ENCODE data around the gene PRKG1.

The PRKG1 gene

DNA sequence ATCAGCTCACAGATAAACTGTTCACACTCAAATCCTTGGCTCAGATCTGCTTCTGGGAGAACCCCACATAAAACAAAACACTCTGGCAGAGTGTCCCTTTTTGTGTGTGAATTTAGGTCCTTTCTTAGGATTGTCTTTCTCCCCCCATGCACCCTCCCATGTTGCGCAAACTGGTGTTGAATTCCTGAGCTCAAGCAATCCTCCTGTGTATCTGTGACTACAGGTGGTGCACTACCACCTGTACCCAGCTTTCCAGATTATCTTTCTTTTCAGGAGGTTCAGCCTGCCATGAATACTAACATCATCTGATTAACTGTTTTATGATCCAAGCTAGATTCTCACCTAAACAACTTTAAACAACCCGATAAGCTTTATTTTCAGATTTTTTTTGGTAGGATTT, 802.7 kb downstream of the PRKG1 start:
- no peak for TF ChIP-seq ZNF274 (IDR thresholded peaks at IDR 0.05; ENCODE audit: low read depth, low read length)
- H3K4me3 ChIP-seq (ENCODE audit: low read length), result no peak overlapping the region

DNA sequence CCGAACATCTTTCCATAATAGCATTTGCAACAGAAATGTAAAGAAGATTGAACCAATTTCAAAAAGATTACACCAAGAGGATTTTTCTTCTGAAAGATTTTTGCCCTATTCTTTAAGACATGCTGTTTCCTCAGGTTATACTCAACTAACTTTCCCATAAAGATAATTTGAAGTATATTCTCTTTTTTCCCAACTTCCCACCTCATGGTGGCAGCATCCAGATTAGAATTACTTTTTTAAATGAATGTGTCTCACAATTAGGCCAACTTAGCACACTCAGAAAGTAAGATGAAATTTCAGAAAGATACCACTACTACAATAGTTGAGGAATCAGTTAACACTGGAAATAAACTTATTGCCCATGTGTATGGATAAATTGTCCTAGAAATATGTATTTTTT, 803.3 kb downstream of the PRKG1 start:
- H3K4me3 ChIP-seq (ENCODE audit: low read length), result no peak overlapping the region
- no peak for TF ChIP-seq ZNF274 (IDR thresholded peaks at IDR 0.05; ENCODE audit: low read depth, low read length)

DNA sequence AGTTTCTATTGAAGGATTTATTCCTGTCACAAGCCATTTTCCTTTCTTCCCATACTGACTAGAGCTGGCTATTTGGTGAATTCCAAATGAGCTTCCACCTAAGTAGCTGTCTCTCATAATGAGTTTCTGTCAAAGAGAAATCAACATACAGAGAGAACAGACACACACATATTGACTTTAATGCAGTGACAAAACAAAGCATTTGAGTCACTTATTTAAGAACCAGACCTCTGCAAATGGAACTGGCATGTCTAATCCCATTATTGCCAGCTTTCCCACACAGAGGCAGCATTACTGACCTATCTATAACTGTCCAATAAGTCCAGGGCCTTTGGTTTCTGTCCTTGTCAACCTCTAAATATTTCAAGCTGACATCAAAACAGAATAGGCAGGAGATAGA, 804.4 kb downstream of the PRKG1 start:
- no peak for TF ChIP-seq ZNF274 (IDR thresholded peaks at IDR 0.05; ENCODE audit: low read depth, low read length)
- no peak overlapping the region for H3K4me3 ChIP-seq (ENCODE audit: low read length)

DNA sequence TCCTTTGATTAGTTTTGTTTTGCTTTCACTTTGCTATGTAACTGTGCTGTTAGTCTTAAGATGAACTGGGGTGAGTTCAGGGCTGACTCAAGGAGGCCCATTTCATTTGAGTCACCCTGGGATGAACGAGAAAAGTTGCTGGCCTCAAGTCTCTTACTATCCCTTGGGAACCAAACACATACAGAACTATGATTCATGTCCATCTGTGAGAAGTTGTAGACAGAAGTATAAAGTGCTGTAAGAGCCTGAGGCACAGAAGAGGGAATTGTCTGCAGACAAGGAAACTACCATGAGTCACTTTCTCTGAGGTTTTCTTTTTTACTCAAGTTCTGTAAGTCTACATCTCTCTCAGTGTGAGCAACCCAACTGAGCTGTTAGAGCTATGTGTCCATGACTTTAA, 805.0 kb downstream of the PRKG1 start:
- no peak overlapping the region; the same call in 1 of the 2 replicates for H3K4me3 ChIP-seq (ENCODE audit: low read length)

DNA sequence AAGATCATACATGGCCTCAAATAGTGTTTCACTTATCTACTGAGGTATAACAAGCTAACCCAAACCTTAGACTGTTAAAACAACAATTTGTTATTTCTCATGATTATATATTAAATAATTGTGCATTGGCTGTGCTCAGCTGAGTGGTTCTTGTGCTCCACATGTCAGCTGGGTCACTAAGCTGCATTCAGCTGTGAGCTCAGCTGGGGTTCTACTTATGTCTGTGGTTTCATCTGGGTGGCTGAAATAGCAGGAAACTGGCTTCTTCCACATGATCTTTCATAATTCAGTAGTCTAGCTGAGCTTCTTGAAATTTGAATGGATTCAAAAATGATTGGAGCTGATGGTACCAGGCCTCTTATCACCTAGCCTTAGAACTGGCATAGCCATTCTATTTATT, 806.9 kb downstream of the PRKG1 start:
- no peak overlapping the region for H3K4me3 ChIP-seq (ENCODE audit: low read length)
- TF ChIP-seq ZNF274 (IDR thresholded peaks at IDR 0.05; ENCODE audit: low read depth, low read length), result no peak

More for the DNA sequence above, 805.0 kb downstream of the PRKG1 start:
- TF ChIP-seq ZNF274 (IDR thresholded peaks at IDR 0.05; ENCODE audit: low read depth, low read length), result no peak

DNA sequence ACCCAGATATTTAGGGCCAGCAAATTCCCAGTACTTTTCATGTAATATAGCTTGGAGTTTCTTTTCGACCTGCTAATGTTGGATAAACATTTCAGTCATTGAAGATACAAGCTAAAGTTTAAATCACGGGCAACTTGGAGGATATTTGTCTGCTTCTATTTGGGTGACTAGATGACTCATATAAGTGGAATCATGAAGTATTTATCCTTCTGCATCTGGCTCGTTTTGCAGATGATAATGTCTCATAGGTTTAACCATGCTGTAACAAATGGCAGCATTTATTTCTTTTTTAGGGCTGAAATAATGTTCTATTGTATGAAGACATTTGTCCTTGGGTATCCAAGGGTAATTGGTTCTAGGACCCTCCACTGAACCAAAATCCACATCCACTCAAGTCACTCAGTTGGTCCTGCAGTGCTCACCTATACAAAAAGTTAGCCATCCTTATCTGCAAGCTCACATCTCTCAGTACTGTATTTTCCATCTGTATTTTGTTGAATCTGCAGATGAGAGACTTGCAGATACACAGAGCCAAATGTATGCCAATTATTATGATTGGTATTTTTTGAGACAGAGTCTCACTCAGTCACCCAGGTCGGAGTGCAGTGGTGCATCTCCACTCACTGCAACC, 812.3 kb downstream of the PRKG1 start:
- no peak for TF ChIP-seq ZNF274 (IDR thresholded peaks at IDR 0.05; ENCODE audit: low read depth, low read length)

DNA sequence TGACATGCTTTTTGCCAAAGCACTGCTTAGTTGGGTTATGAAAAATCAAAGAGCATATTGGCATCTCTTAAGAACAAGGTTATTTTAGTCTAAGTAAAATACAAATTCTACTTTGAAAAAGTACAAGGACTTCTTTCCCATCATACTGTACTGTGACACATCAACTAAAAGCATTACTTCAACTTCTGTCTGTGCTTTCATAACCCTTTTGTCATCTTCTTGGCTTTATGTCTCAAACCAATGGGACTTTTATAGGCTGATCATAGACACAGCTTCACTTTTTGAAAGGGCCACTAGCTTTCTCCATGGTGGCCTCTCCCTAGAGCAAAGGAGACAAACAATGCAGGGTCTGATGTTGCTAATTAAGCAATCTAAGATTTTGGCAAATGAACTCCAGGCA, 814.0 kb downstream of the PRKG1 start:
- H3K4me3 ChIP-seq (ENCODE audit: low read length), result no peak overlapping the region
- TF ChIP-seq ZNF274 (IDR thresholded peaks at IDR 0.05; ENCODE audit: low read depth, low read length), result no peak

More for the DNA sequence above, 812.3 kb downstream of the PRKG1 start:
- H3K4me3 ChIP-seq (ENCODE audit: low read length), result no peak overlapping the region

DNA sequence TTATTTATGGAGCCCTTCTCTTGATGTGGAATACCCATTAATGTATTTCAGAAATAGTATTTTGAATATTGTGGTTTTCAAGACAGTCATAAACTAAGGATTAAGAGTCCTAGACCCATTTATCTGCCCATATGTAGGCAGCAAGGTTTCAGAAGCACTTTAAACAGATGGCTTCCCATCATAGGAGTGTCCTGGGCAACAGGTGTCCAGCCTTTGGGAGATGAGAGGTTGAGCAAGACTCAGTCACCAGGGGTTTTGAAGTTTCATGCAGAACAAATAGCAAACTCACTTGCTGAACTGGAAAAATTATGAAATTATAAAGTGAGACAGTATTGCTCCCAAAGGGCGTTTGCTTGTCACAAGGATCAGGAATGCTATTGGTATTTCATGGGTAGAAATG, 818.0 kb downstream of the PRKG1 start:
- TF ChIP-seq ZNF274 (IDR thresholded peaks at IDR 0.05; ENCODE audit: low read depth, low read length), result no peak

DNA sequence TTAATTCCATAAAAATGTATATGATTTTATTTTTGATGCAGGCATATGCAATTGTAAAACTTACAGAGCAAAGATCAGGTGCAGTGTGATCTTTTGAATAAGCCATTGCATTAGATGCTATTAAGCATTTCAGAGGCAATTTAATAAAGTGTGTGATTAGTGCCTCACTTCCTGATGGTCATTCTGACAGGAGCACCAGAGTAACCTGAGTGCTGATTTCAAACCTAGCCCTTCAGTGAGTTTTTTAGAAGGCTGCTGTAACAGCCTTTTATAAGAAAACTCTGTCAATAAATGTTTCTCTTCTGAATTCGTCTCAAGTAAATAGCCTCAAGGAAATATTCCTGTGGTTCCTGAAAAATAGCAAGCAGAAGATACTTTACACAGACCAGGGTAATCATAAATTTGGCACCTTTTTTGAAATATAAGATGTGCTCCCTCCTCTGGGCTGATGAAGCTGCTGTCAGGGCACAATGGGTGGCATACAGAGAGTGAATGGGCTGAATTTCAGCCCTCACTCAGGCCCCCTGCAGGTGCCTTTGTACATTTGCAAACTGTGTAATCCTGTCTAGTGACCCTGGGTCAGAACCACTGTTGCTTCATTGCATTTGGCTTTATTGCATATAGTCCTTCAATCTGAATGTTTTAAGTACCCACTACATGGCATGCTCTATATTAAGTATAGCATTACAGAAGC, 818.8 kb downstream of the PRKG1 start:
- no peak overlapping the region for H3K4me3 ChIP-seq (ENCODE audit: low read length)
- no peak for TF ChIP-seq ZNF274 (IDR thresholded peaks at IDR 0.05; ENCODE audit: low read depth, low read length)

More for the DNA sequence above, 818.0 kb downstream of the PRKG1 start:
- no peak overlapping the region for H3K4me3 ChIP-seq (ENCODE audit: low read length)

DNA sequence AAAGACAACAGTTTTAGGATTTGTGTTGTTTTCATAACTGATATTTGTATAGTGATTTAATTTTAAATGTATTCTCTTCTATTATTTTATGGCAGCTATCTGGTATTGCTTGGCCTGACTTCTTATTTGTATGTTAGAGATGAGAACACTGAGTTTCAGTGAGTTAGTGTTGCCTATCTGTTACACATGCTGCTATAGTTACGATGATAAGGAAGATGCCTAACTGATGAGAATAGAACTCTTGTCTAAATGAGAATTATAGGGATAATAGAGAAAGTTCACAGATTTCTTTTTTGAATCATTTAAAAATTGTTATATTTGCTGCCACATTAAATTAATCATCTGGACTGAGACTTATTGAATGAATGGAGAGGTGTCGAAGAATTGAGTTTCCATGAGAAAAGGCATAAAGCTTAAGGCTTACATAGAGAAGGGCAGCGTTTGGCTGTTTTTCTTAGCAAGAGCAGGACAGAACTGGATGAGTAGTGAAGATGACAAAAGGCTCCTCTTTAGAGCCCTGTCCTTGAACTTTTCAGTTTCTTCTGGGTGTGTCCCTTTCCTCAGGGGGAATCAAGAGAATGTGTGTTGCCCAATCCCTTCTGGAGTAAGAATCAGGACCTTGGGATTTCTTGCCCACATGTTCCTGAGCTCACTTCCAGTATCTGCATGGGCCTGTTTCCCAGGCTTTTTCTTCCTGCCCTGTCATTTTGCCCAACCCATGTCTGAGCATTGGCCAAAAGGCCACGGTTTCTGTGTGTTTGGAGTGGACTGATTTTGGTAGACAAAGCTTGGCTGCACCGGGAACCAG, 820.7 kb downstream of the PRKG1 start:
- no peak for TF ChIP-seq ZNF274 (IDR thresholded peaks at IDR 0.05; ENCODE audit: low read depth, low read length)
- H3K4me3 ChIP-seq (ENCODE audit: low read length), result no peak overlapping the region

DNA sequence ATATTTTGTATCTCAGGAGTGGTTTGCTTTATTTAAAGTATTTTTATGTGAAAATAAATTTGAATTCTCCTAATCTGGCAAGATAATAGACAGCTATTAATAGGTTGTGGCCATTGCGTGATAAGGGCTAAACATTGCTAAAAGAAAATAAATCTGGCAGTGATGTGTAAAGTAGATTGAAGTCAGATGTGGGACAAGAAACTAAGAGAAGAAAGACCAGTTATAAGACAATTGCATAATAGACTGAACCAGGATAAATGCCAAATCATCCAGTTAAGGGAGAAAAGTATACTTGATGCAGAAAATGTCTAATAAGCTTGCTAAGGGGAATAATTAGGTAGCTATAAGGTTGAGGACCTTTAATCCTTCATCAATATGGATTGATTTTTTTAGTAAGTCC, 822.6 kb downstream of the PRKG1 start:
- H3K4me3 ChIP-seq (ENCODE audit: low read length), result no peak overlapping the region
- no peak for TF ChIP-seq ZNF274 (IDR thresholded peaks at IDR 0.05; ENCODE audit: low read depth, low read length)

DNA sequence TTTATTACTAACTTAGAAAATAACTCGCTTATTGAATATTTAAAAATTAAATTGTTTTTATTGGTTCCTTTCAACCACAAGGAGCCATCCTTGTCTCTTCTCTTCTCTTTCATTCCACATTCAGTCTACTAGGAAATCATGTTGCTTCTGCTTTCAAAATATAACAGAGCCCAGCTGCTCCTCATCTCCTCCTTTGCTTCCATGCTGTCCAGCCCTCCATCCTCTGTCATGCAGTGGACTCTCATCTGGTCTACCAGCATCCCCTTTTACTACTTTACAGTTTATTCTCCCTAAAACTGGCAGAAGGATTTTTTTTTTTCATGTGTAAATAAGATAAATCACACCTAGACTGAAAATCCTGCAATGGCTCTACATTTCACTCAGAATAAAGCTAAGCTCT, 823.3 kb downstream of the PRKG1 start:
- no peak overlapping the region for H3K4me3 ChIP-seq (ENCODE audit: low read length)
- TF ChIP-seq ZNF274 (IDR thresholded peaks at IDR 0.05; ENCODE audit: low read depth, low read length), result no peak

DNA sequence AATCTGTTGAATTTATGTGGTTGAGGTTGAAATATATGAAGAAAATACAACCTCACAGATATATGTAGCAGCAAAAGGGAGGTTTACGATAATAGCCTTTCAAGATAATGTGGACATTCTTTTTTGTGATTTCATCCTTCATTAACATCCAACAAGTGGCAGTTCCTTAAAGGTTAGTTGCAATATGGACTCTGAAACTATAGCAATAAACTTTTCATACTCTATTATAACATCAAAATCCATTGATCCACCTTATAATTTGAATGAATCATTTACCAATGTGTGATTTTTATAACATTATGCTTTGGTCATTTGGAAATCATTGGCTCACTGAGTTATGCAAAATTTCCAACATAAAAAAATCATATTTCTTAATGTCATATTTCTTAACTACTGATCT, 825.9 kb downstream of the PRKG1 start:
- H3K4me3 ChIP-seq (ENCODE audit: low read length), result no peak overlapping the region
- TF ChIP-seq ZNF274 (IDR thresholded peaks at IDR 0.05; ENCODE audit: low read depth, low read length), result no peak

DNA sequence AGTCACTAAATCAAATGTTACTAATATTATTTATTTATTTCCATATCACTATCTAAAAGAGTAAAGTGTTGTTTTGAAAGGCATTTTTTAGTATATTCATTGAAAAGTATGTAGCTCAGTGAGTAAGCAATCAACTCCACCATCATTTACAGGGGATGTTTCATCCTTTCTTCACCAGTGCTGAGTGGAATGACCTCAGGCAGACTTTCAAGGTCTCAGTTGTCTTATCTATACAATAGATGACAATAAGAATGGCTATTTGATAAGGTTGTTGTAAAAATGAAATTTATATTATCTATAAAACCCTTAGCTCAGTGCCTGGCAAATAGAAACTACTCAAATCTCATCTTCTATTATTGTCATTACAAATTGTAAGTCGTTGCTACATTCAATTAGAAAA, 829.4 kb downstream of the PRKG1 start:
- TF ChIP-seq ZNF274 (IDR thresholded peaks at IDR 0.05; ENCODE audit: low read depth, low read length), result no peak
- no peak overlapping the region for H3K4me3 ChIP-seq (ENCODE audit: low read length)

DNA sequence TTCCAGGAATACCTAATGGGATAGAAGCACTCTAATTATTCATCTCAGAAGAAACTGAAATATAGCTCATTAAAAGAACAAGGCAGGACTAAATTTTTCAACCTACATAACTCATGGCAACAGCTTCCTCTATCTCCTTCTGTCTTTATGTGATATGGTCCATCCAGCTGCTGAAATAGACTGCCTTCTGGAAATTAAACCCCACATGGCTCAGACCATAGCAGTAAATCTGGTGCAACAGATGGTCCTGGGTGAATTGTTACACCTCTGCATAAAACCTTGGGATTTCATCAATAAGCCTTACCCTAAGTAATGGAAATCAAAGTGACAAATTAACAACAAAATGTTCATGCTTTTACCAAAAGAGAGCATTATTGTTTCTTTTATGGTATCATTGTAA, 830.7 kb downstream of the PRKG1 start:
- H3K4me3 ChIP-seq (ENCODE audit: low read length), result no peak overlapping the region
- TF ChIP-seq ZNF274 (IDR thresholded peaks at IDR 0.05; ENCODE audit: low read depth, low read length), result no peak
